ENCODE data around the gene MYO5B.

GRCh38 chr18:49842656-49843055 is 352.3 kb downstream of the MYO5B start:
- TF ChIP-seq RFX5 (IDR thresholded peaks at IDR 0.05; ENCODE audit: low read depth, low read length) (no peak), CTCF (conservative IDR thresholded peaks at IDR 0.05; ENCODE audit: low read depth, low read length) (no peak), POLR2A (IDR thresholded peaks at IDR 0.05; ENCODE audit: low read depth, low read length) (no peak), SMC3 (IDR thresholded peaks at IDR 0.05; ENCODE audit: low read depth, low read length) (no peak), CHD1 (IDR thresholded peaks at IDR 0.05; ENCODE audit: low read depth, low read length) (no peak), ELK1 (IDR thresholded peaks at IDR 0.05; ENCODE audit: borderline replicate concordance, low read depth, low read length) (no peak), RAD21 (IDR thresholded peaks at IDR 0.05; ENCODE audit: low read length) (no peak), MXI1 (IDR thresholded peaks at IDR 0.05; ENCODE audit: borderline replicate concordance, low read depth, low read length) (no peak), FOS (IDR thresholded peaks at IDR 0.05; ENCODE audit: low read depth, low read length) (no peak), USF2 (IDR thresholded peaks at IDR 0.05; ENCODE audit: low read depth, low read length) (no peak)

Data from IMR-90 (cell line).